Measurements from ENCODE around the gene LIF.

DNA sequence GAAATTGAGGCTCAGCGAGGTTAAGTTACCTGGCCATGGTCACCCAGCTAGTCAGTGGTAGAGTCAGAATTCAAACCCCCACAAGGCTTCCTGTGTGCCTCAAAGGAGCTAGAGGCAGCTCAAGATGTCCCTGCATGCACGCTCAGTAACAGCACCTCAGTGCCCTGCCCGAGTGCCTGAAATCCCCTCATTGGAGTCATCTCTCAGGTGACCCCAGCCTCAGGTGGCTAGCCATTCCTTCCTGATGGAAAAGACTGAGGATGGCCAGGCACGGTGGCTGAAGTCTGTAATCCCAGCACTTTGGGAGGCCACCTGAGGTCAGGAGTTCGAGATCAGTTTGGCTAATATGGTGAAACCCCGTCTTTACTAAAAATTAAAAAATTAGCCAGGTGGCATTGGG is 36.9 kb downstream of the LIF start:
- no peak; the same call in 1 of the 2 replicates for TF ChIP-seq HOXA7 (CRISPR knock-in tag; IDR thresholded peaks at IDR 0.05)
- TF ChIP-seq CHD2 (IDR thresholded peaks at IDR 0.05; ENCODE audit: low read length, partially characterized antibody): no peak
- TF ChIP-seq SMC3 (IDR thresholded peaks at IDR 0.05): no peak
- TF ChIP-seq, protein P1, sequence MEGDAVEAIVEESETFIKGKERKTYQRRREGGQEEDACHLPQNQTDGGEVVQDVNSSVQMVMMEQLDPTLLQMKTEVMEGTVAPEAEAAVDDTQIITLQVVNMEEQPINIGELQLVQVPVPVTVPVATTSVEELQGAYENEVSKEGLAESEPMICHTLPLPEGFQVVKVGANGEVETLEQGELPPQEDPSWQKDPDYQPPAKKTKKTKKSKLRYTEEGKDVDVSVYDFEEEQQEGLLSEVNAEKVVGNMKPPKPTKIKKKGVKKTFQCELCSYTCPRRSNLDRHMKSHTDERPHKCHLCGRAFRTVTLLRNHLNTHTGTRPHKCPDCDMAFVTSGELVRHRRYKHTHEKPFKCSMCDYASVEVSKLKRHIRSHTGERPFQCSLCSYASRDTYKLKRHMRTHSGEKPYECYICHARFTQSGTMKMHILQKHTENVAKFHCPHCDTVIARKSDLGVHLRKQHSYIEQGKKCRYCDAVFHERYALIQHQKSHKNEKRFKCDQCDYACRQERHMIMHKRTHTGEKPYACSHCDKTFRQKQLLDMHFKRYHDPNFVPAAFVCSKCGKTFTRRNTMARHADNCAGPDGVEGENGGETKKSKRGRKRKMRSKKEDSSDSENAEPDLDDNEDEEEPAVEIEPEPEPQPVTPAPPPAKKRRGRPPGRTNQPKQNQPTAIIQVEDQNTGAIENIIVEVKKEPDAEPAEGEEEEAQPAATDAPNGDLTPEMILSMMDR (IDR thresholded peaks at IDR 0.05): no peak
- TF ChIP-seq JUN (IDR thresholded peaks at IDR 0.05): no peak

All from A549 (cell line).